GM23338 (cell line): ENCODE results near the gene TMEM245. TPM values are rescaled to one million over a fixed set of nuclear protein-coding genes. Genes with fewer than 3 reads are reported as not detected.
A peak's percentile ranks its signal among the peaks of the same experiment; 100 is the strongest.

ENCODE experiments used
- ATAC-seq: fragments of 200-7000 bp; cut with Tn5 transposase; 3 replicates; pipeline ENCODE4 v1.9.1; 2020
- DNase-seq: peaks from one replicate; pipeline ENCODE4 v3.0.0-alpha.2; 2015; ENCODE audit warnings: low spot score
- H2AFZ ChIP-seq: fragments of 200-600 bp; sonication (generic); 2 replicates; pipeline ENCODE4 v1.8.0; 2016; ENCODE audit warnings: antibody characterized with exemption, mild to moderate bottlenecking, moderate library complexity
- H3F3A ChIP-seq: fragments of 200-600 bp; sonication (generic); replicated peaks from 2 replicates; pipeline ENCODE4 v1.8.0; 2017; ENCODE audit warnings: antibody characterized with exemption, mixed run types, low read depth
- H3K27ac ChIP-seq: fragments of 200-600 bp; sonication (generic); 2 replicates; pipeline ENCODE4 v1.6.1; 2016; ENCODE audit warnings: low read depth
- H3K27me3 ChIP-seq: fragments of 200-600 bp; sonication (generic); 2 replicates; pipeline ENCODE4 v1.8.0; 2016; ENCODE audit warnings: mild to moderate bottlenecking, mixed run types, moderate library complexity; ENCODE audit not compliant: insufficient read depth
- H3K36me3 ChIP-seq: fragments of 200-600 bp; sonication (generic); 2 replicates; pipeline ENCODE4 v1.8.0; 2016; ENCODE audit warnings: mild to moderate bottlenecking; ENCODE audit not compliant: insufficient read depth
- H3K4me1 ChIP-seq: fragments of 200-600 bp; sonication (generic); 2 replicates; pipeline ENCODE4 v1.8.0; 2016; ENCODE audit warnings: mild to moderate bottlenecking, moderate library complexity; ENCODE audit not compliant: insufficient read depth
- H3K4me2 ChIP-seq: fragments of 200-600 bp; sonication (generic); 2 replicates; pipeline ENCODE4 v1.7.1; 2017; ENCODE audit warnings: mixed run types
- H3K4me3 ChIP-seq: fragments of 200-600 bp; sonication (generic); 2 replicates; pipeline ENCODE4 v1.6.1; 2016; ENCODE audit warnings: mixed run types
- H3K79me2 ChIP-seq: fragments of 200-600 bp; sonication (generic); replicated peaks from 2 replicates; pipeline ENCODE4 v1.8.0; 2017; ENCODE audit warnings: mild to moderate bottlenecking; ENCODE audit not compliant: insufficient read depth
- H3K9me2 ChIP-seq: fragments of 200-600 bp; sonication (generic); 2 replicates; pipeline ENCODE4 v1.8.0; 2017; ENCODE audit not compliant: insufficient read depth
- H4K20me1 ChIP-seq: fragments of 200-600 bp; sonication (generic); replicated peaks from 2 replicates; pipeline ENCODE4 v1.8.0; 2017; ENCODE audit warnings: mild to moderate bottlenecking; ENCODE audit not compliant: insufficient read depth
- H3K27ac Mint-ChIP-seq: 2 replicates; pipeline ENCODE4 v1.8.0; 2020; ENCODE audit warnings: inconsistent platforms, mild to moderate bottlenecking, moderate library complexity, mixed read lengths
- H3K27me3 Mint-ChIP-seq: 3 replicates; pipeline ENCODE4 v1.8.0; 2022; ENCODE audit warnings: low read depth, mild to moderate bottlenecking, moderate library complexity, mixed read lengths, inconsistent platforms; ENCODE audit not compliant: insufficient read depth, poor library complexity
- H3K36me3 Mint-ChIP-seq: 3 replicates; pipeline ENCODE4 v1.8.0; 2021; ENCODE audit warnings: low read depth, mild to moderate bottlenecking, inconsistent platforms, moderate library complexity, mixed read lengths
- H3K4me1 Mint-ChIP-seq: 3 replicates; pipeline ENCODE4 v1.8.0; 2020; ENCODE audit warnings: mild to moderate bottlenecking, inconsistent platforms, mixed read lengths
- H3K4me3 Mint-ChIP-seq: 3 replicates; pipeline ENCODE4 v1.8.0; 2021; ENCODE audit warnings: moderate library complexity, mild to moderate bottlenecking, inconsistent platforms, mixed read lengths
- H3K9me3 Mint-ChIP-seq: 3 replicates; pipeline ENCODE4 v1.8.0; 2020; ENCODE audit warnings: moderate library complexity, mild to moderate bottlenecking, inconsistent platforms, mixed read lengths
- CREB1 ChIP-seq: fragments of 250-450 bp; sonication (Bioruptor Pico); IDR thresholded peaks from 2 replicates; pipeline ENCODE4 v1.5.0; 2020; ENCODE audit warnings: low read depth, mild to moderate bottlenecking, moderate library complexity
- EZH2 ChIP-seq: fragments of 200-600 bp; sonication (generic); IDR thresholded peaks from one replicate; pipeline ENCODE4 v1.8.0; 2017; ENCODE audit warnings: antibody characterized with exemption, mild to moderate bottlenecking, low read depth; ENCODE audit not compliant: unreplicated experiment
- EZH2phosphoT487 ChIP-seq: fragments of 200-600 bp; sonication (generic); IDR thresholded peaks from one replicate; pipeline ENCODE4 v1.8.1; 2018; ENCODE audit warnings: antibody characterized with exemption; ENCODE audit not compliant: unreplicated experiment
- JUNB ChIP-seq: IDR thresholded peaks from one replicate; pipeline ENCODE4 v1.6.1; 2016; ENCODE audit warnings: antibody characterized with exemption; ENCODE audit not compliant: unreplicated experiment
- NANOG ChIP-seq: IDR thresholded peaks from 2 replicates; pipeline ENCODE4 v1.6.1; 2016; ENCODE audit warnings: antibody characterized with exemption, borderline replicate concordance
- STAT1 ChIP-seq: IDR thresholded peaks from one replicate; pipeline ENCODE4 v1.6.1; 2016; ENCODE audit warnings: antibody characterized with exemption; ENCODE audit not compliant: unreplicated experiment
- ZNF114 ChIP-seq: fragments of 250-450 bp; sonication (Bioruptor Pico); IDR thresholded peaks from 2 replicates; pipeline ENCODE4 v1.5.0; 2020; ENCODE audit warnings: mild to moderate bottlenecking, moderate library complexity
- ZNF331 ChIP-seq: fragments of 250-450 bp; sonication (Bioruptor Pico); IDR thresholded peaks from 2 replicates; pipeline ENCODE4 v1.5.0; 2020; ENCODE audit warnings: low read depth, mild to moderate bottlenecking, moderate library complexity
- polyA plus RNA-seq: library from polyadenylated mRNA; unstranded; fragments of >200 nt; fragmentation: Nextera tagmentation; extraction: Ambion mirVana; gene quantifications from 2 replicates; pipeline ENCODE4 v1.2.1, GENCODE V29; 2016
- total RNA-seq: library from RNA; depleted of rRNA; stranded (reverse); fragments of >200 nt; shearing (Covaris generic); gene quantifications from 2 replicates; pipeline ENCODE4 v1.2.3, GENCODE V29; 2014
- TF ChIP-seq, protein P1 (sequence below), 2 experiments: fragments of 200-600 bp in 1 of 2; sonication (generic) in 1 of 2; conservative IDR thresholded peaks; 2 replicates each; pipeline versions ENCODE4 v1.5.1 to v1.6.1; 2016 to 2017; ENCODE audit warnings: antibody characterized with exemption in 2 of 2, low read depth in 2 of 2, mild to moderate bottlenecking in 2 of 2, moderate library complexity in 1 of 2
- TF ChIP-seq, protein P2 (sequence below): fragments of 250-450 bp; sonication (Bioruptor Pico); IDR thresholded peaks from 2 replicates; pipeline ENCODE4 v1.5.0; 2020; ENCODE audit warnings: mild to moderate bottlenecking, moderate library complexity
- TF ChIP-seq, protein P3 (sequence below): IDR thresholded peaks from 2 replicates; pipeline ENCODE4 v1.6.1; 2016; ENCODE audit warnings: antibody characterized with exemption
- TF ChIP-seq, protein P4 (sequence below): IDR thresholded peaks from one replicate; pipeline ENCODE4 v1.6.1; 2018; ENCODE audit warnings: antibody characterized with exemption; ENCODE audit not compliant: unreplicated experiment

The TMEM245 gene
- total and polyA plus RNA-seq, 2 experiments from 2014 or later = 17.3 to 64.1 TPM

DNA sequence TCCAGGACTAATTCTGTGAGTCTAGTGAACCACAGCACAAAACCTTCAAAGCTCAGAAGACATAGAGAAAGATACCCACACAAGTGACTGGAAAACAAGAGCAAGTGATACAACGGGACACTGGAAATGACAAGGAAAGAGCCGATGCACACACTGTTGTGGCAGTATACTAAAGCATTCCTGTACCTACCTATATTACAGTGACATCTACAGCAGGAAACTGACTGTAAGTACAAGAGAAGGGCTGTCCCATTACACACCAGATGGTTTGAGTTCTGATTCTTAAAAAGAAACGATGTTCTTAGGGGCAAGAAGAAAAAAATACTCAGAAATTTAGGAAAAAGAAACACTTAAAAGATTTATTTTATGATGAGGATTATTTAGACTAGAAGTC, 18.5 kb downstream of the TMEM245 start:
- Histone ChIP-seq H3K79me2 (peaks cover 100% of the 10 kb centered on the region), H3K9me2 (no peaks in the 10 kb centered on the region), H2AFZ (no peak overlapping the region), H3F3A (no peaks in the 10 kb centered on the region), H3K27me3 (no peaks in the 10 kb centered on the region), H3K4me1 (peaks cover 33% of the 10 kb centered on the region), H3K36me3 (peaks cover 7% of the 10 kb centered on the region; the same call in 1 of the 2 replicates), H4K20me1 (peaks cover 42% of the 10 kb centered on the region), H3K4me2 (no peak overlapping the region), H3K4me3 (no peak overlapping the region), H3K27ac (peak overlapping the region; percentile 17)
- ATAC-seq (no peak), DNase-seq (no peak)
- TF ChIP-seq, protein P1, sequence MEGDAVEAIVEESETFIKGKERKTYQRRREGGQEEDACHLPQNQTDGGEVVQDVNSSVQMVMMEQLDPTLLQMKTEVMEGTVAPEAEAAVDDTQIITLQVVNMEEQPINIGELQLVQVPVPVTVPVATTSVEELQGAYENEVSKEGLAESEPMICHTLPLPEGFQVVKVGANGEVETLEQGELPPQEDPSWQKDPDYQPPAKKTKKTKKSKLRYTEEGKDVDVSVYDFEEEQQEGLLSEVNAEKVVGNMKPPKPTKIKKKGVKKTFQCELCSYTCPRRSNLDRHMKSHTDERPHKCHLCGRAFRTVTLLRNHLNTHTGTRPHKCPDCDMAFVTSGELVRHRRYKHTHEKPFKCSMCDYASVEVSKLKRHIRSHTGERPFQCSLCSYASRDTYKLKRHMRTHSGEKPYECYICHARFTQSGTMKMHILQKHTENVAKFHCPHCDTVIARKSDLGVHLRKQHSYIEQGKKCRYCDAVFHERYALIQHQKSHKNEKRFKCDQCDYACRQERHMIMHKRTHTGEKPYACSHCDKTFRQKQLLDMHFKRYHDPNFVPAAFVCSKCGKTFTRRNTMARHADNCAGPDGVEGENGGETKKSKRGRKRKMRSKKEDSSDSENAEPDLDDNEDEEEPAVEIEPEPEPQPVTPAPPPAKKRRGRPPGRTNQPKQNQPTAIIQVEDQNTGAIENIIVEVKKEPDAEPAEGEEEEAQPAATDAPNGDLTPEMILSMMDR (conservative IDR thresholded peaks at IDR 0.05; ENCODE audit: low read depth in 2 of 2) = no peak
- TF ChIP-seq, protein P2, sequence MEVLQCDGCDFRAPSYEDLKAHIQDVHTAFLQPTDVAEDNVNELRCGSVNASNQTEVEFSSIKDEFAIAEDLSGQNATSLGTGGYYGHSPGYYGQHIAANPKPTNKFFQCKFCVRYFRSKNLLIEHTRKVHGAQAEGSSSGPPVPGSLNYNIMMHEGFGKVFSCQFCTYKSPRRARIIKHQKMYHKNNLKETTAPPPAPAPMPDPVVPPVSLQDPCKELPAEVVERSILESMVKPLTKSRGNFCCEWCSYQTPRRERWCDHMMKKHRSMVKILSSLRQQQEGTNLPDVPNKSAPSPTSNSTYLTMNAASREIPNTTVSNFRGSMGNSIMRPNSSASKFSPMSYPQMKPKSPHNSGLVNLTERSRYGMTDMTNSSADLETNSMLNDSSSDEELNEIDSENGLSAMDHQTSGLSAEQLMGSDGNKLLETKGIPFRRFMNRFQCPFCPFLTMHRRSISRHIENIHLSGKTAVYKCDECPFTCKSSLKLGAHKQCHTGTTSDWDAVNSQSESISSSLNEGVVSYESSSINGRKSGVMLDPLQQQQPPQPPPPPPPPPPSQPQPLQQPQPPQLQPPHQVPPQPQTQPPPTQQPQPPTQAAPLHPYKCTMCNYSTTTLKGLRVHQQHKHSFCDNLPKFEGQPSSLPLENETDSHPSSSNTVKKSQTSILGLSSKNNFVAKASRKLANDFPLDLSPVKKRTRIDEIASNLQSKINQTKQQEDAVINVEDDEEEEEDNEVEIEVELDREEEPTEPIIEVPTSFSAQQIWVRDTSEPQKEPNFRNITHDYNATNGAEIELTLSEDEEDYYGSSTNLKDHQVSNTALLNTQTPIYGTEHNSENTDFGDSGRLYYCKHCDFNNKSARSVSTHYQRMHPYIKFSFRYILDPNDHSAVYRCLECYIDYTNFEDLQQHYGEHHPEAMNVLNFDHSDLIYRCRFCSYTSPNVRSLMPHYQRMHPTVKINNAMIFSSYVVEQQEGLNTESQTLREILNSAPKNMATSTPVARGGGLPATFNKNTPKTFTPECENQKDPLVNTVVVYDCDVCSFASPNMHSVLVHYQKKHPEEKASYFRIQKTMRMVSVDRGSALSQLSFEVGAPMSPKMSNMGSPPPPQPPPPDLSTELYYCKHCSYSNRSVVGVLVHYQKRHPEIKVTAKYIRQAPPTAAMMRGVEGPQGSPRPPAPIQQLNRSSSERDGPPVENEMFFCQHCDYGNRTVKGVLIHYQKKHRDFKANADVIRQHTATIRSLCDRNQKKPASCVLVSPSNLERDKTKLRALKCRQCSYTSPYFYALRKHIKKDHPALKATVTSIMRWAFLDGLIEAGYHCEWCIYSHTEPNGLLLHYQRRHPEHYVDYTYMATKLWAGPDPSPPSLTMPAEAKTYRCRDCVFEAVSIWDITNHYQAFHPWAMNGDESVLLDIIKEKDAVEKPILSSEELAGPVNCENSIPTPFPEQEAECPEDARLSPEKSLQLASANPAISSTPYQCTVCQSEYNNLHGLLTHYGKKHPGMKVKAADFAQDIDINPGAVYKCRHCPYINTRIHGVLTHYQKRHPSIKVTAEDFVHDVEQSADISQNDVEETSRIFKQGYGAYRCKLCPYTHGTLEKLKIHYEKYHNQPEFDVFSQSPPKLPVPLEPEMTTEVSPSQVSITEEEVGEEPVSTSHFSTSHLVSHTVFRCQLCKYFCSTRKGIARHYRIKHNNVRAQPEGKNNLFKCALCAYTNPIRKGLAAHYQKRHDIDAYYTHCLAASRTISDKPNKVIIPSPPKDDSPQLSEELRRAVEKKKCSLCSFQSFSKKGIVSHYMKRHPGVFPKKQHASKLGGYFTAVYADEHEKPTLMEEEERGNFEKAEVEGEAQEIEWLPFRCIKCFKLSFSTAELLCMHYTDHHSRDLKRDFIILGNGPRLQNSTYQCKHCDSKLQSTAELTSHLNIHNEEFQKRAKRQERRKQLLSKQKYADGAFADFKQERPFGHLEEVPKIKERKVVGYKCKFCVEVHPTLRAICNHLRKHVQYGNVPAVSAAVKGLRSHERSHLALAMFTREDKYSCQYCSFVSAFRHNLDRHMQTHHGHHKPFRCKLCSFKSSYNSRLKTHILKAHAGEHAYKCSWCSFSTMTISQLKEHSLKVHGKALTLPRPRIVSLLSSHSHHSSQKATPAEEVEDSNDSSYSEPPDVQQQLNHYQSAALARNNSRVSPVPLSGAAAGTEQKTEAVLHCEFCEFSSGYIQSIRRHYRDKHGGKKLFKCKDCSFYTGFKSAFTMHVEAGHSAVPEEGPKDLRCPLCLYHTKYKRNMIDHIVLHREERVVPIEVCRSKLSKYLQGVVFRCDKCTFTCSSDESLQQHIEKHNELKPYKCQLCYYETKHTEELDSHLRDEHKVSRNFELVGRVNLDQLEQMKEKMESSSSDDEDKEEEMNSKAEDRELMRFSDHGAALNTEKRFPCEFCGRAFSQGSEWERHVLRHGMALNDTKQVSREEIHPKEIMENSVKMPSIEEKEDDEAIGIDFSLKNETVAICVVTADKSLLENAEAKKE (CRISPR knock-in tag) = no peak
- TF ChIP-seq NANOG (no peak), CREB1 (CRISPR knock-in tag) (no peak), ZNF331 (no peak), JUNB (no peak), EZH2phosphoT487 (no peak), EZH2 (no peak), ZNF114 (no peak), STAT1 (no peak)
- TF ChIP-seq, protein P3, sequence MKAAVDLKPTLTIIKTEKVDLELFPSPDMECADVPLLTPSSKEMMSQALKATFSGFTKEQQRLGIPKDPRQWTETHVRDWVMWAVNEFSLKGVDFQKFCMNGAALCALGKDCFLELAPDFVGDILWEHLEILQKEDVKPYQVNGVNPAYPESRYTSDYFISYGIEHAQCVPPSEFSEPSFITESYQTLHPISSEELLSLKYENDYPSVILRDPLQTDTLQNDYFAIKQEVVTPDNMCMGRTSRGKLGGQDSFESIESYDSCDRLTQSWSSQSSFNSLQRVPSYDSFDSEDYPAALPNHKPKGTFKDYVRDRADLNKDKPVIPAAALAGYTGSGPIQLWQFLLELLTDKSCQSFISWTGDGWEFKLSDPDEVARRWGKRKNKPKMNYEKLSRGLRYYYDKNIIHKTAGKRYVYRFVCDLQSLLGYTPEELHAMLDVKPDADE = no peak
- TF ChIP-seq, protein P4, sequence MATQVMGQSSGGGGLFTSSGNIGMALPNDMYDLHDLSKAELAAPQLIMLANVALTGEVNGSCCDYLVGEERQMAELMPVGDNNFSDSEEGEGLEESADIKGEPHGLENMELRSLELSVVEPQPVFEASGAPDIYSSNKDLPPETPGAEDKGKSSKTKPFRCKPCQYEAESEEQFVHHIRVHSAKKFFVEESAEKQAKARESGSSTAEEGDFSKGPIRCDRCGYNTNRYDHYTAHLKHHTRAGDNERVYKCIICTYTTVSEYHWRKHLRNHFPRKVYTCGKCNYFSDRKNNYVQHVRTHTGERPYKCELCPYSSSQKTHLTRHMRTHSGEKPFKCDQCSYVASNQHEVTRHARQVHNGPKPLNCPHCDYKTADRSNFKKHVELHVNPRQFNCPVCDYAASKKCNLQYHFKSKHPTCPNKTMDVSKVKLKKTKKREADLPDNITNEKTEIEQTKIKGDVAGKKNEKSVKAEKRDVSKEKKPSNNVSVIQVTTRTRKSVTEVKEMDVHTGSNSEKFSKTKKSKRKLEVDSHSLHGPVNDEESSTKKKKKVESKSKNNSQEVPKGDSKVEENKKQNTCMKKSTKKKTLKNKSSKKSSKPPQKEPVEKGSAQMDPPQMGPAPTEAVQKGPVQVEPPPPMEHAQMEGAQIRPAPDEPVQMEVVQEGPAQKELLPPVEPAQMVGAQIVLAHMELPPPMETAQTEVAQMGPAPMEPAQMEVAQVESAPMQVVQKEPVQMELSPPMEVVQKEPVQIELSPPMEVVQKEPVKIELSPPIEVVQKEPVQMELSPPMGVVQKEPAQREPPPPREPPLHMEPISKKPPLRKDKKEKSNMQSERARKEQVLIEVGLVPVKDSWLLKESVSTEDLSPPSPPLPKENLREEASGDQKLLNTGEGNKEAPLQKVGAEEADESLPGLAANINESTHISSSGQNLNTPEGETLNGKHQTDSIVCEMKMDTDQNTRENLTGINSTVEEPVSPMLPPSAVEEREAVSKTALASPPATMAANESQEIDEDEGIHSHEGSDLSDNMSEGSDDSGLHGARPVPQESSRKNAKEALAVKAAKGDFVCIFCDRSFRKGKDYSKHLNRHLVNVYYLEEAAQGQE = no peak
- H3K36me3 Mint-ChIP-seq = peaks cover 29% of the 10 kb centered on the region
- no peaks in the 10 kb centered on the region for H3K9me3 Mint-ChIP-seq
- peaks cover 38% of the 10 kb centered on the region for H3K4me1 Mint-ChIP-seq
- H3K27ac Mint-ChIP-seq = no peak overlapping the region; the same call in 1 of the 2 replicates
- H3K4me3 Mint-ChIP-seq = no peak overlapping the region
- H3K27me3 Mint-ChIP-seq = no peaks in the 10 kb centered on the region
